Measurements from ENCODE around the gene CYP27C1.

GRCh38 chr2:127197475-127198385 is 22.4 kb downstream of the CYP27C1 start:
- TF ChIP-seq CTCF (conservative IDR thresholded peaks at IDR 0.05 in 1 of 2, IDR thresholded peaks at IDR 0.05 in 1 of 2; ENCODE audit: low read depth in 1 of 2, low read length in 2 of 2) (peak; percentile 45 to 71), EZH2 (IDR thresholded peaks at IDR 0.05; ENCODE audit: low read length, missing control alignments) (no peak)
